Cardiac fibroblast (primary cell): ENCODE measurements around the gene SCUBE2.
"Not testable (repeated sequence)": the region's sequence is repeated elsewhere in the genome, so short reads cannot be mapped to it uniquely, and the experiment has no call there.

Experiments used
- DNase-seq, 2 donors: peaks; one replicate each; pipeline versions ENCODE4 v3.0.0 to v3.0.0-alpha.2; 2010; ENCODE audit warnings: low read depth in 2 of 2
- H3K4me3 ChIP-seq, 2 donors: replicated peaks in 1 of 2; 1 replicate in 1 of 2; 2 replicates in 1 of 2; pipeline ENCODE4 v1.5.1; 2011; ENCODE audit warnings: low read depth in 2 of 2, low read length in 2 of 2, mild to moderate bottlenecking in 2 of 2, moderate library complexity in 1 of 2
- CTCF ChIP-seq: IDR thresholded peaks from one replicate; pipeline ENCODE4 v1.5.1; 2011; ENCODE audit warnings: low read depth, mild to moderate bottlenecking, low read length, inconsistent platforms

The SCUBE2 gene

GRCh38 chr11:9015677-9016076, 75.7 kb downstream of the SCUBE2 start:
- DNase-seq, result peak; percentile 88
- peak; percentile 80 for TF ChIP-seq CTCF
- no peak overlapping the region for H3K4me3 ChIP-seq

- no peak overlapping the region for H3K4me3 ChIP-seq
- TF ChIP-seq CTCF, result no peak
- DNase-seq, result no peak
Observed at GRCh38 chr11:9014826-9015225, 76.6 kb downstream of the SCUBE2 start.

- no peak overlapping the region for H3K4me3 ChIP-seq
- TF ChIP-seq CTCF, result no peak
- DNase-seq, result no peak
Observed at GRCh38 chr11:9013373-9013772, 78.0 kb downstream of the SCUBE2 start.

GRCh38 chr11:9009538-9009937, 81.9 kb downstream of the SCUBE2 start:
- H3K4me3 ChIP-seq, DNase-seq: not testable (repeated sequence)

GRCh38 chr11:9008661-9009060, 82.7 kb downstream of the SCUBE2 start:
- no peak overlapping the region for H3K4me3 ChIP-seq
- no peak for TF ChIP-seq CTCF
- no peak for DNase-seq

- no peak for TF ChIP-seq CTCF
- DNase-seq, result no peak
- no peak overlapping the region for H3K4me3 ChIP-seq
Observed at GRCh38 chr11:9008011-9008550, 83.3 kb downstream of the SCUBE2 start.

- no peak for TF ChIP-seq CTCF
- DNase-seq, result no peak
- no peak overlapping the region for H3K4me3 ChIP-seq
Observed at GRCh38 chr11:9005087-9005486, 86.3 kb downstream of the SCUBE2 start.
